ENCODE results near the gene HES1. TPM values are rescaled to one million over a fixed set of nuclear protein-coding genes. Genes with fewer than 3 reads are reported as not detected.
A peak's percentile ranks its signal among the peaks of the same experiment; 100 is the strongest.
"Not testable (repeated sequence)": the region's sequence is repeated elsewhere in the genome, so short reads cannot be mapped to it uniquely, and the experiment has no call there.

Gene HES1, protein sequence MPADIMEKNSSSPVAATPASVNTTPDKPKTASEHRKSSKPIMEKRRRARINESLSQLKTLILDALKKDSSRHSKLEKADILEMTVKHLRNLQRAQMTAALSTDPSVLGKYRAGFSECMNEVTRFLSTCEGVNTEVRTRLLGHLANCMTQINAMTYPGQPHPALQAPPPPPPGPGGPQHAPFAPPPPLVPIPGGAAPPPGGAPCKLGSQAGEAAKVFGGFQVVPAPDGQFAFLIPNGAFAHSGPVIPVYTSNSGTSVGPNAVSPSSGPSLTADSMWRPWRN
- polyA plus RNA-seq (ENCODE audit: insufficient read length in 10 of 10): 10 to 100 TPM; 17.2 to 37.7 (median 27.2) TPM
- long read RNA-seq, donor 1, transcript HES1-201 (4 exons, 1,578 nt): major isoform, 16 of 38 reads
- long read RNA-seq, donor 1, partial matches to known transcripts: 21 of 38 reads
- long read RNA-seq, donor 1, other reads (novel, unspliced or antisense): 0 of 38 reads
- long read RNA-seq, donor 2, transcript HES1-201 (4 exons, 1,578 nt): major isoform, 19 of 40 reads
- long read RNA-seq, donor 2, partial matches to known transcripts: 21 of 40 reads
- long read RNA-seq, donor 2, other reads (novel, unspliced or antisense): 0 of 40 reads
- long read RNA-seq, donor 3: 0 reads
- long read RNA-seq, donor 4, transcript HES1-201 (4 exons, 1,578 nt): major isoform, 17 of 23 reads
- long read RNA-seq, donor 4, partial matches to known transcripts: 6 of 23 reads
- long read RNA-seq, donor 4, other reads (novel, unspliced or antisense): 0 of 23 reads
- long read RNA-seq, donor 5, transcript HES1-202 (2 exons, 1,009 nt): minor isoform, 5 of 19 reads
- long read RNA-seq, donor 5, transcript HES1-201 (4 exons, 1,578 nt): major isoform, 14 of 19 reads
- long read RNA-seq, donor 5, partial matches to known transcripts: 0 of 19 reads
- long read RNA-seq, donor 5, other reads (novel, unspliced or antisense): 0 of 19 reads
- long read RNA-seq, donor 6, transcript HES1-201 (4 exons, 1,578 nt): major isoform, 23 of 35 reads
- long read RNA-seq, donor 6, partial matches to known transcripts: 10 of 35 reads
- long read RNA-seq, donor 6, other reads (novel, unspliced or antisense): 0 of 35 reads
- long read RNA-seq, donor 7, transcript HES1-201 (4 exons, 1,578 nt): major isoform, 7 of 17 reads
- long read RNA-seq, donor 7, partial matches to known transcripts: 7 of 17 reads
- long read RNA-seq, donor 7, other reads (novel, unspliced or antisense): 0 of 17 reads
- long read RNA-seq, donor 8, transcript HES1-201 (4 exons, 1,578 nt): major isoform, 7 of 8 reads
- long read RNA-seq, donor 8, partial matches to known transcripts: 0 of 8 reads
- long read RNA-seq, donor 8, other reads (novel, unspliced or antisense): 0 of 8 reads
- long read RNA-seq, donor 9, partial matches to known transcripts: 0 of 3 reads
- long read RNA-seq, donor 9, other reads (novel, unspliced or antisense): 0 of 3 reads

DNA sequence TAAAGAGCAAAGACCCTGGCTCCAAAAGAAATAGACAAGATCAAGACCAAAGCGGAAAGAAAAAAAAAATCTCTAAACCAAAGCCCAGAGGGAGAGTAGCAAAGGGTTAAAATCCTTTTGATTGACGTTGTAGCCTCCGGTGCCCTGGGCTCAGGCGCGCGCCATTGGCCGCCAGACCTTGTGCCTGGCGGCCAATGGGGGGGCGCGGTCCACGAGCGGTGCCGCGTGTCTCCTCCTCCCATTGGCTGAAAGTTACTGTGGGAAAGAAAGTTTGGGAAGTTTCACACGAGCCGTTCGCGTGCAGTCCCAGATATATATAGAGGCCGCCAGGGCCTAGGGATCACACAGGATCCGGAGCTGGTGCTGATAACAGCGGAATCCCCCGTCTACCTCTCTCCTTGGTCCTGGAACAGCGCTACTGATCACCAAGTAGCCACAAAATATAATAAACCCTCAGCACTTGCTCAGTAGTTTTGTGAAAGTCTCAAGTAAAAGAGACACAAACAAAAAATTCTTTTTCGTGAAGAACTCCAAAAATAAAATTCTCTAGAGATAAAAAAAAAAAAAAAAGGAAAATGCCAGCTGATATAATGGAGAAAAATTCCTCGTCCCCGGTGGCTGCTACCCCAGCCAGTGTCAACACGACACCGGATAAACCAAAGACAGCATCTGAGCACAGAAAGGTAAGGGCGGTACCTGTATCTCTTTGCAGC is at the start of gene HES1:
TSS of gene HES1 (plus strand) at position 343 of the 713 bp plus-strand sequence. CDS start at position 576, 233 bp downstream.
- DNase-seq: peak; percentile 97 to 99 (median 98)

DNA sequence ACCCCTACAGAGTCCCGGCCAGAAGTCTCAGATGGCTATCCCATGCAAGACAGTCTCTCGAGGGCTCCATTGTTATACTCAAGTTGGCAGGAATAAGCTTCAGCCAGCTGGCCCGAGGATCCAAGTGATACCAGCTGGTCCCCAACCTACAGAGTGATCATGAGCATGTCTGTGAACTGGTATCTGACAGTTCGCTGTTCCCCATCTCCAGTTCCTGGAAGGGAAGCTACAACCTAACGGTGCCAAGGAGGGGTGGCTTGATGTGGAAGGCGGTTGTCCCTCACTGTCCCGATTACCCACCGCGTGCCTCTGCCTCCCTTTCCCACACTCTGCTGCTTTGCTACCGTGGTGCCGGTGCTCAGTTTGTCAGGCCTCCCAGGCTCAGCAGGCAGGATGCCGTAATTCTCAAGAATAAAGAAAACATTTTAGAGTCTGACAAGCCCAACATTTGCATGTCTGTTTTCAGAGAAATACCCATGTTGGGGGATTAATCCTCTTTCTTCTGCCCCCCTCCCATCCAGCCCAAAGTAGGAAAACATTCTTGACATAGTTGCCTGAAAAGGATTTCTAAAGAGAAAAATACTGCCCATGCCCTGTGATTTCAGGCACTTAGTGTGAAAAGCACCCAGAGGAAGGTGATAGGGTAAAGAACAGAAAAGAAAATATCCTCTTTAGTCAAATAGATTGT is 49.4 kb upstream of the HES1 start:
- no peak for DNase-seq

DNA sequence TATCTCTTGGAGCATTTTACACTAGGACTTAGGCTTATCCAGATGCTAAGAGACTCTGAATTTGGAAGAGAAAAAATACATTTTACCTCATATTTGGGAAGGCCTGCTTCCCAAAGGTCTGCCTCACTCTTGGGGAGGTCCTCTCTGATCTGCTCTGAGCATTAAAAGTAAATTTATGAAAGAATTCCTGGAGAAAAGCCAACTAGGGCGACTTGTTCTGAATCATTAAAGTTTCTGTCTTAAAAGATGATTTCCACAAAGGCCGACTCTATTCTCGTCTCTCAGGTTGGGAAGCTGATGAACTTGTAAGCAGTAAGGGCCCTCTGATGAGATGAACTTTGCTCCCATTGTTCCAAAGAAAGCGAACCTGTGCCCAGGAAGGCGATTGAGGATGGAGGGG is 48.7 kb upstream of the HES1 start:
- no peak for DNase-seq

DNA sequence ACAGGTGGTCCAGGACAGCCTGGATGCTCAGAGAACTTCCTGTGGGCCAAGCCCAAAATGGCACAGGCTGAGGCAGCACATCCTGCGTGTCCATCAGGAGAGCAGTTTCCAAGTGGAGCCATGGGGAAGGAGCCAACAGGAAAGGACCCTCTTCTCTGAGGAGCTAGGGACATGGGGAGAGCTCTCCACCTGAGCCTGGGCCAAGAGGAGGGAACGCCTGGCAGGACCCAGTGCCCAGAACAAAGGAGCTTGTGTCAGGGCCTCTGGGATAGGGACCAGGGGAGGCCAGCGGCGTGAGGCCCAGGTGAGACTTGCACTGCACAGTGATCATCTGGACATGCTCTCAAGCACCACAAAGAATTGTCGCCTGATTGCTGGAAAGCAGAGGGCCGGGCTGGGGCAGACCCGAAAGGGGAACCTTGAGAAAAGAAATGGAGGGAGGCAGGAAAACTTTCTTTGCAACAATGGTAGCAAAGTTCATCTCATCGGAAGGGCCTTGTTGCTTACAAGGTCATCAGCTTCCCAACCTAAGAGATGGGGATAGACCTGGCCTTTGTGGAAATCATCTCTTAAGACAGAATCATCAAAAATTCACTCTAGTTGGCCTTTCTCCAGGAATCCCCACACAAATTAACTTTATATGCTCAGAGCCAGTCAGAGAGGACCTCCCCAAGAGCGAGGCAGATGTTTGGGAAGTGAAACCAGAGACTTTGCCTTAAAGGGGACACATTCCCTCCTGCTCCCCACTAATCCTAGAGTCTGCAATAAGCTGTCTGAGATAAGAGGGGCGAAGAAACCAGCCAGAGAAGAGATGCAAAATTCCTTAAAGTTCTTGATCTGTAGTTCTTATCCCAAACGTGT is 47.7 kb upstream of the HES1 start:
- no peak for DNase-seq

DNA sequence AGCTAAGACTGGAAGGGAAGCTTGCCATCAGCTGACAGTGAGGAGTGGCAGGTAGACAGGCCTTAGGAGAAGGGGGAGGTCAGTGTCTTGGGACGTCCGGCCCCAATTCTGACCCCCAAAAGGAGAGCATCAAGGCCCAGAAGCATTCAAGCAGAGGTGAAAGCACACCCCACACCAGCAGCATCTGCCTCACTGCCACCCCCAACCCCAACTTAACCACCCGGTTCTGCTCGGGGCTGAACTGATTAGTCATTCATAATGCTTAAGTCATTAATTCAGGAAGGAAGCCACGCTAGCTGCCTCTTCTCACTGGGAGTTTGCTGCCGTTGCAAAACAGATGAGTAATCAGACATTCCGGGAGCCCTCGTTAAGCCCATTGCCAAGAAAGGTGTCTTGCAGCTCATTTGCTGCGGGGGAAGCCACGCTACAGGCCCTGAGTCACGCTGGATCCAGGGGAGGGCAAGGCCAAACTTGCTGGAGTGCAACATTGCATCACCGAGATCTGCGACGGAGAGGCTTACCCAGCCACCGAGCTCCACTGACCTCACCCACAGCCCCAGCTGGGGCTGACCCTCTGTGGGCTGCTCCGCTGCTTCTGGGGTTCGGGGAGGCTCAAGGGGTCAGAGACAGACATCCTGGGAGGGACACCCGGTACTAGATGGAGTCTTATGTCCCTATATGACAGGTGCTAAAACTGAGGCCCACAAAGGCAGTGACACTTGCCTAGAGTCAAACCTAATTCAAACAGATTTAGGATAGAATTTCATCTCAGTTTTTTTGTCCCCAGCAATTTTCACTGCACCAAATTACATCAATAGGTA is 46.4 kb upstream of the HES1 start:
- peak in 1 of 3 donors; percentile 98 for DNase-seq

DNA sequence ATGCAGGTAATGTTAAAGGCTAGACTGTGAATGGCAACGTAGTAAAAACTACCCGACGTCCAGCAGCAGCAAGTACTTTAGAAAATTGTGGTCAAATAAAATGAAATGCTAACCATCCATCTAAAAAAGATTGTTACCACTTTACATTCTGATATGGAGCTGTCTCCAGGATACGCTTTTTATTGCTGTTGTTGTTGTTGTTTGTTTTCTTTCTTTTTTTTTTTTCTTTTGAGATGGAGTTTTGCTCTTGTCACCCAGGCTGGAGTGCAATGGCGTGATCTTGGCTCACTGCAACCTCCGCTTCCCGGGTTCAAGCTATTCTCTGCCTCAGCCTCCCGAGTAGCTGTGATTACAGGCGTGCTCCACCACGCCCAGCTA is 45.8 kb upstream of the HES1 start:
- not testable (repeated sequence) for DNase-seq

DNA sequence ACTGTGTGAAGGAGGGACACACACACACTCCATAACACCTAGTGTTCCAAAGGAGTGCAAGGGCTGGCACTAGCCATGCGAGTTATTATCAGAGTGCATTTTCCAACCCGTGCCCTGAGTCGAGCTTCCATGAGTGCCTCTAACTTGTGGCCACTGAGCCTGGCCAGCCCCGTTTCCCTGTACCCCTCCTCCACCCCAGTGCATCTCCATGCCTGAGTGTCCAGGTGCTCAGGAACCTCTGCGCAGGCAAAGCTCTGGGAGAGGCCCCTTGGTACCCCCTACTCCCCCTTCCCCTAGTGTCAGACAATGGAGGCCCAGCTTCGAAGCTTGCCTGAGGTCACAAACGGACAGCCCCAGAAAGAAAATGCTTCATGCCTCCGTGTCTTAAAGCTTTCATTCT is 45.2 kb upstream of the HES1 start:
- no peak for DNase-seq

DNA sequence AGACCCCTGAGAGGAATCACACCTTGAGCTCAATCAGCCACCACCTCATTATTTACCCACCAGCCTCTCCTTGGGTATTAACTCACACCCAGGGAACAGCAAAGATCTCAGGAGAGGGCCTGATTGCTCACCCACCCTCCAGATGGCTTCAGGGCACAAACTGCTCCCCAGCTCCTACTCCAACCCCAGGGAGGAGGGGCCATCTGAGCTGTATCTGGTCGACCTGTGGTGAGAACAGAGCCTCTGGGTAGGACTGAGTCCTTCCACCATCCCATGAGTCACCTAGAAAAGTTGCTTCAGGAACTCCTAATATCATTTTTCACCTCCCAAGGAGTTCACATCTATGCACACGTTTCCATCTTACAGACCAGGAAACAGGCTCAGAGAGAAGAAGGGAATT is 44.8 kb upstream of the HES1 start:
- DNase-seq: peak in 1 of 3 donors; percentile 80

DNA sequence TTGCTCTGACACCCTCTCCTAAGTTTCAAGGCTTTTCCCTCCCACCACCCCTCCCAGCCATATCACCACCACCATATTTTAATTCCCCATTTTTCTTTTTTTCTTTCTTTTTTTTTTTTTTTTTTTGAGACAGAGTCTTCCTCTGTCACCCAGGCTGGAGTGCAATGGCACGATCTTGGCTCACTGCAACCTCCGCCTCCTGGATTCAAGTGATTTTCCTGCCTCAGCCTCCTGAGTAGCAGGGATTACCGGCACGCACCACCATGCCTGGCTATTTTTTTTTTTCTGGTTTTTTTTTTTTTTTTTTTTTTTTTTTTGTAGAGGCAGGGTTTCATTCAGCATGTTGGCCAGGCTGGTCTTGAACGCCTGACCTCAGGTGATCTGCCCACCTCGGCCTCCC is 44.1 kb upstream of the HES1 start:
- DNase-seq: not testable (repeated sequence)

DNA sequence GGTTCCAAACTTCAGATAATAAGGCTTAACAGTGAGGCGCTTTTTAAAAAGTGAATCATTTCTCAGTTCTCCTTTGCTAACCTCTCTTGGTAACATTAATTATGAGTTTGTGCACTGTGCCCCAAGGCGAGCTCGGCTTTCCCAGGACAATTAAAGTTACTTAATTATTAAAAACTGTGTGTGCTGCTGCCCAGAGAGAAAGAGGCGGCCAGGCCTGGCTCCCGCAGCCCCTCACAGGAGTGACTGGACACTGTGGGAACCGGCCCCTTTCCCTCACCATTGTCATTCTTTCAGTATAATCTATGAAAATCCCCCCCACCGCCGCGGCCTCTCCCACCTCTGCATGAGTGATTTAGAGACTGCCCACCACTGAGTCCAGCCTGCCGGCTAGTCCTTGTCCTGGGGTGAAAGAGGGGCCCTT is 43.1 kb upstream of the HES1 start:
- DNase-seq: no peak

DNA sequence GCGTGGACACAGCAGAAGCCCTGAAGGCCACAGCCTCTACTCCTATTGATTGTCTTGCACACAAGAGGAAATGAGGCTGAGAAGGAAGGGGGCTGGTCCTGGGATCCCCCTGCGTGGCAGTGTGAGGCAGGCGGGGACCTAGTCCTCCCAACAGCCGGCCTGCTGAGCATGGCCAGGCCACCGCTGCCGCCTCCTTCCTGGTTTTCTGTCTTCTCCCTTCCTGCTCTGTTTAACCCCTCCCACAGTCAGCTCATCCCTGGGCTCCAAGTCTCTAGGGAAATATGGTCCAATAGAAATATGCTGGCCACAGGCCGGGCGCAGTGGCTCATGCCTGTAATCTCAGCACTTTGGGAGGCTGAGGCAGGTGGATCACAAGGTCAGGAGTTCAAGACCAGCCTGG is 42.1 kb upstream of the HES1 start:
- no peak for DNase-seq

DNA sequence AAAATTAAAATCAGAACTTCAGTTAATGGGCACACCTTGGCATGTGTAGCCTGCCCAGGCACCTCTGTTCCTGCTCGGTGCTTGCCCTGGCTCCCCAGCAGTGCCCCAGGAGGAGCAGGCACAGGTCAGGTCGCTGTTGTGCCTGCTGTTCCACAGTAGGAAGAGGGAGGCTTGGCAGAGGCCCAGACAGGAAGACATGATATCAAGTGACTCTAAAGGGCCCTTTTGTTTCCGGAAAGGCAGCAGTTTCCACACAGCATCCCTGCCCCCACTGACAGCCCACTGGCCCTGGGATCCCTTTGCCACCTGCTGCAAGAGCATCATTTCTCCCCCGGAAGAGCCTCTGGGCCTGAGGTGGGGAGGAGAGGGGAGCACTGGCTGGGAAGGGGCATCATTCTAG is 40.5 kb upstream of the HES1 start:
- peak in 2 of 3 donors; percentile 54 to 70 for DNase-seq

DNA sequence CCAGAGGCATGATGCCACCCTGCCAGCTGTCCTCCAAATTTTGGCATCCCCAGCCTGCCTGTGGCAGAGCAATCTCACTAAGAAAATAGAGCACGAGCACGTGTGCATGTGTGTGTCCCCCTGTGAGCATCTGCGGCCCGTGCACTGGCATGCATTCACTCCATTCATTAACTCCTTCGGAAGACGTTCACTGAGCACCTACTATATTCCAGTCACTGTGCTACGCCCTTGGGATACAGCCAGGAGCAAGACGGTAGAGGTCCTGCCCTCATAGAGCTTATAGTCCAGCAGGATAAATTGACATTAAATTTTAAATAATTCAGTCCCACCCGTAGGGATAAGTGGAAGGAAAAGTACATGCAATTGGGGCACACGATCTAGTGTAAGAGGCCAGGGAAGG is 40.0 kb upstream of the HES1 start:
- no peak for DNase-seq

DNA sequence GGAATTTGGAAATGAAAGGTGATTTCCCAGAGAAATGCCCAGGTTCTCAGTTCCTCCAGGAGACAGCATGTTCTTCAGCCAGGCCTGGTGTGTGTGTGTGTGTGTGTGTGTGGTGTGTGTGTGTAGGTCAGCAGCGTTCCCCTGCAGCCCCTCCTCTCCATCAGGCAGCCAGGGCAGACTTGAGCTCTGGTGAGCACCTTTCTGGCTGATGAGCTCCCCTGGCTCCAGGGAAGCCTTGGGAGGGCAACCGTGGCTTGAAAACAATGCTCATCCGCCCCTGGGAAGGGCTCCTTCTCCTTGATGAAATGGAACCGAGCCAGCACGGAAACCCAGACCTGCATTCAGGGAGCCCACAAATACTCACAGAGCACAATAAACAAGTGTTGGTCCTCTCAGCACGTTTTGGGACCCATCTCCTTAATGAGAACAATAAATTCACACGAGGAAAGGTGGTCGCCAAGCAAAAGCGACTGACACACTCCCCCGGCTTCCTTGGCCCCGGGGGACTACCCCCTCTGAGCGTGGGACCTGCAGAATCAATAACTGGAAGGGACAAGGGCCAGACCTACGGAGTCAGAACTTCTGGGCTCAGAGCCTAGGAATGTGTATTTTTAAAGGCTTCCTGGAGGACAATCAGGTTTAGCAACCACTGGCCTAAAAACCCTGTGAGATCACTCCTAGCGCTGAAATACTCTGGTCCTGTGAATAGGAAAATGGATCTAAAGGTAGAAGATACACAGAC is 38.6 kb upstream of the HES1 start:
- DNase-seq: peak in 1 of 3 donors; percentile 58

DNA sequence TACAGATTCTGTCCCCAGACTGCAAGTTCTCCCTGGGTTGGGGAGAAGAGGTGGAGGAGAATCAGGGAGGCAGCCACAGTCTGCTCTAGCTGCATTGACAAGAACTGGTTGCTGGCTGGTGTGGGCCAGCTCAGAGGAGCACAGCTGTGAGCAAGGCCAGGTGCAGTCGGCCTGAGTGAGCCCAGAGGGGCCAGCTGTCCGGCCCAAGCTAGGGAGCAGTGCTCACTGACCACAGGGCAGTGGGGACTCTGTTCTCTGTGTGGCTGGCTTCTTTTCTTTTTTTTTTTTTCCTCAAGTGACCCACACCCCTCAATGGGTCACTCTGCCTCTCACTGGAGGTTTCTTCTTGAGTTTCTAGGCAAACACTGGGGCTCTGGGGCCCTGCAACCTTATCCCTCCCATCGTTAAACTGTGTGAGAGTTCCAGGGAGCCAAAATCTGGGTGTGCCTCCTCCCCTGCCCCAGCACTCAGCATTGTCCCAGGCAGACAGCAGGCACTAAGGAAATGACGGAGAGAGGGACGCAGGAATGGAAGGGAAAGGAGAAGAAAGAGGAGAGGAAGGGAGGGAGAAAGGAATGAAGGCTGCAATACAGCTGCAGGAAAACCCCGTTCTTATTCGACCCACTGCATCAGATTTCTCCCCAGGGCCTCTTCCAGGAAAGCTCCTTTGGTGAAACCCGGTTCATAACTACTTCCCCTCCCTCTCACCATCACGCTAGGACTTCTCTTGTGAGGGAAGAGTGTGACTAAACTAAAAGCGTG is 37.7 kb upstream of the HES1 start:
- peak; percentile 65 to 92 (median 73) for DNase-seq

DNA sequence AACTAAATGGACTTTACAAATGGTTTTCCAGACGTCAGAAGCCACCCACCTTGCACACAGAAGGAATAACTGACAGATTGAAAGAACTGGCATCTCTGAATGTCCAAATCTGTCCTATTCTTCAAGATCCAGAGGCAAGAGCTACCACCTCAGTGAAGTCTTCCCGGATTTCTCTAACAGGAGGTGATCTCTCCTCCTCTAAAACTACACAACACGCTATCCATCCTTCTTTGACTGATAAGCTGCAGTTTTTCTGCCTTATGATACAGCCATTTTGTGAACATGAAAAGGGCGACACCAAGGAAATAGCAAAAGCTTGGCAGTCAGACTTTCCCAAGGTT is 37.1 kb upstream of the HES1 start:
- no peak for DNase-seq

DNA sequence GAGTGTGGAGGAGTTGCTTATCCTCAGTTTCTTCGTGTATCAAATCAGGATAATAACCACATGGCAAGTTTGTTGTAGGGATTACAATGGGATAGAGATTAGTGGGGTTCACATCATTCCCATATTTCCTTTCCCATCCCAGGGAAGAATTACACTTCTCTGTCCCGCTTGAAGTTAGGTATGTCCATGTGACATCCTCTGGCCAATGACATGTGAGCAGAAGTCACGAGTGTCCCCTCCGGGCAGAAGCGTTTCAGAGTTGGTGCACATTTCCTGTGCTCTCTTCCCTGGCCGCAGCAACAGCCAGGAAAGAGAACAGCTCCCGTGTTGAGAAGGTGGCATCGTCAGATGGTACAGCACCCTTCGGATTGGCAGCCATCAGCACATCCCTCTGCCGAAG is 36.7 kb upstream of the HES1 start:
- peak in 1 of 3 donors; percentile 30 for DNase-seq

Measured in muscle of back (tissue), 13 donors.